Astrocyte of the cerebellum (primary cell): ENCODE measurements around the gene LRRC19.

Source experiments
- DNase-seq: peaks from one replicate; pipeline ENCODE4 v3.0.0-alpha.2; 2011; ENCODE audit warnings: low read depth
- H3K4me3 ChIP-seq: 2 replicates; pipeline ENCODE4 v1.5.1; 2011; ENCODE audit warnings: mild to moderate bottlenecking, low read depth, low read length, moderate library complexity
- in situ Hi-C: cut with HindIII; loops from 2 replicates; pipeline ENCODE4 v1.10.0; 2017; ENCODE audit warnings: low sequenced_read_pairs
- TF ChIP-seq, protein P1 (sequence below): IDR thresholded peaks from 2 replicates; pipeline ENCODE4 v1.5.1; 2012; ENCODE audit warnings: low read length, low read depth, moderate library complexity, mild to moderate bottlenecking; ENCODE audit errors: missing control alignments

The LRRC19 gene

DNA sequence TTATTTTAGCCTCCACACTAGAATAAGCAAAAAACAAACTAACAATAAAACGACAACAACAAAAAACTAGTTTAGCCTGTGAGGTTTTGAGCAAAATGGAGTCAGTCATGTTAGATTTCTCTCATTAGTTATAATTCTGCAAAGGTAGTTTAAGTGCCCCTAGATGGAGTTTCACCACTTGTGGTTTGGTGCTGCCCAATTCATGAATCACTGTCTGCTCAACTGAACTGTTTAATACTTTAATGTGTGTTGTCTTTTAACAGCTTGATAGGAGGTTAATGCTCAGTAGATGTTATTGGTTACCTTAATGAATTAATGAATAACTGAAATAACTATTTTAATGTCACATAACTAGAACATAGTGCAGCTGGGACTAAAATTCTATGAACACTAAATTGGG lies 55.0 kb downstream of the LRRC19 start:
- TF ChIP-seq, protein P1, sequence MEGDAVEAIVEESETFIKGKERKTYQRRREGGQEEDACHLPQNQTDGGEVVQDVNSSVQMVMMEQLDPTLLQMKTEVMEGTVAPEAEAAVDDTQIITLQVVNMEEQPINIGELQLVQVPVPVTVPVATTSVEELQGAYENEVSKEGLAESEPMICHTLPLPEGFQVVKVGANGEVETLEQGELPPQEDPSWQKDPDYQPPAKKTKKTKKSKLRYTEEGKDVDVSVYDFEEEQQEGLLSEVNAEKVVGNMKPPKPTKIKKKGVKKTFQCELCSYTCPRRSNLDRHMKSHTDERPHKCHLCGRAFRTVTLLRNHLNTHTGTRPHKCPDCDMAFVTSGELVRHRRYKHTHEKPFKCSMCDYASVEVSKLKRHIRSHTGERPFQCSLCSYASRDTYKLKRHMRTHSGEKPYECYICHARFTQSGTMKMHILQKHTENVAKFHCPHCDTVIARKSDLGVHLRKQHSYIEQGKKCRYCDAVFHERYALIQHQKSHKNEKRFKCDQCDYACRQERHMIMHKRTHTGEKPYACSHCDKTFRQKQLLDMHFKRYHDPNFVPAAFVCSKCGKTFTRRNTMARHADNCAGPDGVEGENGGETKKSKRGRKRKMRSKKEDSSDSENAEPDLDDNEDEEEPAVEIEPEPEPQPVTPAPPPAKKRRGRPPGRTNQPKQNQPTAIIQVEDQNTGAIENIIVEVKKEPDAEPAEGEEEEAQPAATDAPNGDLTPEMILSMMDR = no peak
- no peak overlapping the region for H3K4me3 ChIP-seq
- no peak for DNase-seq
- in situ Hi-C loops = no loop called here

DNA sequence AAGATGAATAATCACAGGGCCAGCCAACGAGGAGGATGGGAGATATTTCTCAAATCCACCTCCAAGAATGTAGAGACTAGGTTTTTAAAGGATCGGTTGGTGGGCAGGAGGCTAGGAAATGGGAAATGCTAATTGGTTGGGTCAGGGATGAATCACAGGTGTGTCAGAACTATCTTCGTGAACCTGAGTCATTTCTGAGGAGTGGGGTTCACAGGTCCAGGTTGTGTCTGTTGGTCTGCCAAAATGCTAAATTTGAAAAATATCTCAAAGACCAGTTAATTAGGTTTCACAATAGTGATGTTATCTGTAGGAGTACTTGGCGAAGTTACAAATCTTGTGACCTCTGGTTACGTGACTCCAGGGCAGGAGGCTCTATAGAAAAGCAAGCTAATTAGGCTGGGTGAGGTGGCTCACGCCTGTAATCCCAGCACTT lies 55.8 kb downstream of the LRRC19 start:
- DNase-seq = no peak
- in situ Hi-C loops = no loop called here
- H3K4me3 ChIP-seq = no peak overlapping the region
- TF ChIP-seq, protein P1 = no peak

DNA sequence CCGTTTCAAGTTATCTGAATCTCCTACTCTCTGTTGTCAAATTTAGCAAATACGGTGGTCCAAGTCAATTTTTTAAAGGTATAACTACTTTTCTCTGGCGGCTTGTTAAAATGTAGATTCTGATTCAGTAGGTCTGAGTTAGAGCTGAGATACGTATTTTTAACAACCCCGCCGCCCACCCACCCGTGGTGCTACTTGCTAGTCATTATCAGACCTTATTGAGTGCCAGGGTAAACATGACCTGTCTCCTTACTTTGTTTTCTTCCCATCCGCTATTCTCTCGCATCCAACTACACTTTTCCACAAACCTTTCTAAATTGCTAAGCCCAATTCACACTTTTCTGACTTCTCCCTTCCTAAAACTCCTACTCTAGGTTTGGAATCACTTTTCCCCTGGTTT lies 57.7 kb downstream of the LRRC19 start:
- in situ Hi-C loops = no loop called here
- no peak for DNase-seq
- TF ChIP-seq, protein P1 = no peak
- peak overlapping the region; percentile 85 for H3K4me3 ChIP-seq

DNA sequence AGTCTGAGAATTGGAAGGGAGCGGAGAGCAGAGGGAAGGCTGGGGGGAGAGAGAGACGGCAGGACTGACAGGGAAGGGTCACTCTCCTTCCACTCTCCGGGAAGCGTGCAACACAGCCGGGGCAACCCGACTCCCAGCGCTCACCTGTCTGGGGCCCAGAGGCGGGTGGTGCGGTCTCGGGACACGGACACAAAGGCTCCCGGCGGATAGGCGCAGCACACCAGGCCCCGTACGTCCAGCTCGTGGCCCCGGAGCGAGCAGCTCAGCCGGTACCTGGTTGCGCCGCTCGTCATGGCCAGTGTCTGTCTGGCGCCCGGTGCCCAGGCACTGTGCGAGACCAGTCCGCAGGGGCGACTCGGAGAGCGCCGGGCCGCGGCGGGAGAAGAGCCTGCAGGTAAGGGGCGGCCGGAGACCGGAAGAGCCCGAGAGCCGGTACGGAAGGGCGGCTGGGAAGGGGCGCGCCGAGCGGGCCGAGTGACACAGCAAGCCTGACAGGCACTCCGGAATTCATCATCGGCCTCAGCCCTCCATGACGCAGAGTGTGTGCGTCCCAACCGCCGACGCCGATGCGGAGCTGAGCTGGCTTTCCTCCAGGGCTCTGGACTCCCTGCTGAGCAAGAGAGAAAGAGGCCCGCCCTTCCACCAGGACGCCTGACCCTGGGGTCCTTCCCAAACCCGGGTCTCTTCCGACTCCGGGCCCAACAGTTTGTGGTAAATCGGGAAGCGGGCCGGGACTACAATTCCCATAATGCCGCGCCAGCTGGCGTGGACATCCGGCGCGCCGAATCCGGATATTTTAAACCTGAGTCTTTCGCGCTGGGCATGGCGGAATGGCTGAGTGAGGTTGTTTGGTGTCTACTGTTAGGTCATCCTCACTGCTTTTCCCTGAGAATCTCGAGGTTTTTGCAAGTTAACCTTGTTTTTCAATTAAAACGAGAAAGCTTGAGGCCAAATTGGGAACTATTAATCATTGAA lies 58.4 kb downstream of the LRRC19 start, which contains the start of gene PLAA:
PLAA (minus strand) TSS at position 490 of the 975 bp plus-strand sequence; CDS start at position 293, 197 bp downstream.
- DNase-seq = peak; percentile 79
- TF ChIP-seq, protein P1 = no peak
- H3K4me3 ChIP-seq = peak within 1 kb of the TSS; percentile 85
- in situ Hi-C loops = no loop called here

DNA sequence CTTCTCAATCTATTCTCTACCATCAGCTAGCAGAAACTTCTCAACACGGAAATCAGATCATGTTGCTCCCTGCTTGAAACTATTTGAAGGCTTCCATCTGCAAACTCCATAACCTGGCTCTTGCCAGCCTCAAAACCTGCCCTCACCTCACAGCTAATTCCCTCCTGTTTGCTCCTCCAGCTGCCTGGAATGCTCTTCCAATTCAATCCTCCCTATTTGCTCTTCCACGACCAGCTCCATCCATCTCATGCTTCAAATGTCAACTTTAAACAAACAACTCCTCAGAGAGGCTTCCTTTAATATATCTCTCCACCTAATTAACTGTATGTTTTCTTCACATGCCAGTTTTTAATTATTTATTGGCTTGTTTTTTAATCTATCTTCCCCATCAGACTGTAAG lies 59.9 kb downstream of the LRRC19 start:
- no peak for DNase-seq
- in situ Hi-C loops = no loop called here
- TF ChIP-seq, protein P1 = no peak
- peak overlapping the region; percentile 85 for H3K4me3 ChIP-seq
